GM06990 (cell line): ENCODE data around the gene SH3PXD2A.

Source experiments
- DNase-seq: peaks from one replicate; pipeline ENCODE4 v3.0.0-alpha.2; 2011; ENCODE audit not compliant: insufficient read length; ENCODE audit errors: extremely low read depth
- H3K27me3 ChIP-seq: replicated peaks from 2 replicates; pipeline ENCODE4 v1.6.0; 2011; ENCODE audit warnings: low read length; ENCODE audit not compliant: control insufficient read depth, insufficient read depth
- H3K36me3 ChIP-seq: 2 replicates; pipeline ENCODE4 v1.5.1; 2011; ENCODE audit warnings: low read length; ENCODE audit not compliant: control insufficient read depth, insufficient read depth
- H3K4me3 ChIP-seq: replicated peaks from 2 replicates; pipeline ENCODE4 v1.5.1; 2011; ENCODE audit warnings: low read depth, mild to moderate bottlenecking, control low read depth, low read length
- CTCF ChIP-seq: IDR thresholded peaks from 2 replicates; pipeline ENCODE4 v1.5.1; 2011; ENCODE audit warnings: low read length, control low read depth, mild to moderate bottlenecking, inconsistent platforms; ENCODE audit not compliant: insufficient read depth, poor library complexity, severe bottlenecking

SH3PXD2A gene

GRCh38 chr10:103895411-103896186 is 40.2 kb upstream of the SH3PXD2A start:
- Histone ChIP-seq H3K36me3 (peaks cover 7% of the 10 kb centered on the region), H3K27me3 (no peaks in the 10 kb centered on the region), H3K4me3 (no peak overlapping the region)
- no peak for DNase-seq
- no peak for TF ChIP-seq CTCF

GRCh38 chr10:103894441-103894864 is 39.1 kb upstream of the SH3PXD2A start:
- Histone ChIP-seq H3K36me3 (peaks cover 10% of the 10 kb centered on the region), H3K27me3 (no peaks in the 10 kb centered on the region), H3K4me3 (no peak overlapping the region)
- no peak for DNase-seq
- no peak for TF ChIP-seq CTCF

DNA sequence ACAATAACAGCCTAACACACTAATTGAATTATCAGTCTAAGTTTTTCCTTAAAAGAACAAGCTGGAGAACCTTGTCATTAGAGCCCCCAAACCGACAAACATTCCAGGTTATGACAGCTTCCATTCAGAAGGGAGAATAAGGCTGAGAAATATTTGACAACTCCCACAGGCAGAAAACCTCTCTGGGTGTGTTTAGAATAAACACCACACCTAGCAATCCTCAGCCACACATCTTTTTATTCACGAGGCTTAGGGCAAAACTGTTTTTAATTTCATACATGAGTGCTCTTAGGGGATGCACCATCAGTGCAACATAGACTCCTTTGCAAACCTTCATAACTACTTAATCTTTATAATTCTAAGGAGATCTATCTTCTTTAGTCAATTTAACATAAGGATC is 38.4 kb upstream of the SH3PXD2A start:
- no peaks in the 10 kb centered on the region for H3K27me3 ChIP-seq
- DNase-seq: no peak
- no peak overlapping the region for H3K4me3 ChIP-seq
- H3K36me3 ChIP-seq: peaks cover 8% of the 10 kb centered on the region
- TF ChIP-seq CTCF: no peak

DNA sequence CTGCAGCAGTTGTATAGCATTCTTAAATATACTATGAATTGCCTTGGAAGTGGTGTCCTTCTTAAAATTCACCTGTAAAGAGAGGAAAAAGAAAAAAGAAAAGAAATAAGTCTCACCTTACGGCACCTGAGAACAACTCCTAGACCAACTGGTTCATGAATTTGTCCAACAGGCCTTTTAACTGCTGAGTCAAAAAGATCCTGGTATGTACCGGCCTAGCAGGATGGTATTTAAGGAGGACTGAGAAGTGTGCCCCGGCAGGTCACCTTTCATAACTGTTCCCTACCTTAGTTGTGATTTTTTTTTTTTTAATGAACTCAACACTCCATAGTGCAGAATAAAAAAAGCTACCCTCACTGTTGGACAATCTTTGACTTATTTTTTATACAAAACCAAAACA is 36.8 kb upstream of the SH3PXD2A start:
- Histone ChIP-seq H3K4me3 (no peak overlapping the region), H3K36me3 (peaks cover 6% of the 10 kb centered on the region), H3K27me3 (no peaks in the 10 kb centered on the region)
- no peak for TF ChIP-seq CTCF
- no peak for DNase-seq

DNA sequence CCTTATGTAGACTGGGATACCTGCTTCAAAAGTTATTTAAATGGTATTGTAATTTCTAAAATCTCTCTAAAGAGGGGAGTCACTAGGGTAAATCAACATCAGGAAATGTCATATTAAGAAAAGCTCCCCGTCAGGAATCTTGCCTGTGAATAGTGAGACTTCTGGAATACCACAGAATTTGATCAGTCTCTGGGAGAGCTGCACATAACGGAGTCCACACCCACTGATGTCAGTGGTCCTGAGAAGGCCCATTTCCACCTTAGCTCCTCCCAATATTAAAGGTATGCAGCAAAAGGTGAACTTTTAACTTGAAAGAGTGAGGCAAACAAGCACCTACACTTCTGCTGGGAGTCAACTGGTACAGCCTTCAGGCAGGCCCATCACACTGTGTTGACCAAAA is 35.3 kb upstream of the SH3PXD2A start:
- TF ChIP-seq CTCF: no peak
- Histone ChIP-seq H3K27me3 (no peaks in the 10 kb centered on the region), H3K4me3 (no peak overlapping the region), H3K36me3 (peaks cover 5% of the 10 kb centered on the region)
- no peak for DNase-seq
